IPS-20b (cell line): Measurements from ENCODE around the gene ARHGAP26.

Source experiments
- H3K27ac ChIP-seq: one replicate; pipeline ENCODE4 v1.5.1; 2013; ENCODE audit warnings: low read length
- H3K27me3 ChIP-seq: 2 replicates; pipeline ENCODE4 v1.6.1; 2013; ENCODE audit warnings: mild to moderate bottlenecking, low read length, inconsistent platforms; ENCODE audit not compliant: insufficient read depth
- H3K36me3 ChIP-seq: 2 replicates; pipeline ENCODE4 v1.6.1; 2013; ENCODE audit warnings: low read depth, mild to moderate bottlenecking, inconsistent platforms, low read length, moderate library complexity; ENCODE audit not compliant: insufficient read depth
- H3K4me1 ChIP-seq: 2 replicates; pipeline ENCODE4 v1.6.1; 2013; ENCODE audit warnings: mild to moderate bottlenecking, control low read depth, inconsistent platforms, low read length, moderate library complexity; ENCODE audit not compliant: insufficient read depth
- H3K4me3 ChIP-seq: 2 replicates; pipeline ENCODE4 v1.5.1; 2013; ENCODE audit warnings: mild to moderate bottlenecking, low read length, inconsistent platforms
- H3K9ac ChIP-seq: 2 replicates; pipeline ENCODE4 v1.6.1; 2013; ENCODE audit warnings: low read depth, mild to moderate bottlenecking, inconsistent platforms, low read length, moderate library complexity
- H3K9me3 ChIP-seq: 2 replicates; pipeline ENCODE4 v1.6.1; 2013; ENCODE audit warnings: mild to moderate bottlenecking, low read depth, low read length, inconsistent platforms; ENCODE audit not compliant: insufficient read depth

The ARHGAP26 gene

GRCh38 chr5:142795251-142795650 lies 25.1 kb downstream of the ARHGAP26 start:
- Histone ChIP-seq H3K27me3 (no peaks in the 10 kb centered on the region), H3K36me3 (no peaks in the 10 kb centered on the region), H3K4me1 (peaks cover 6% of the 10 kb centered on the region; the same call in 1 of the 2 replicates), H3K9me3 (no peaks in the 10 kb centered on the region), H3K27ac (no peak overlapping the region), H3K9ac (no peak overlapping the region), H3K4me3 (no peak overlapping the region)

GRCh38 chr5:142796492-142797109 lies 26.4 kb downstream of the ARHGAP26 start:
- no peaks in the 10 kb centered on the region for H3K36me3 ChIP-seq
- H3K27ac ChIP-seq = no peak overlapping the region
- no peaks in the 10 kb centered on the region for H3K27me3 ChIP-seq
- H3K4me1 ChIP-seq = peaks cover 9% of the 10 kb centered on the region; the same call in 1 of the 2 replicates
- no peaks in the 10 kb centered on the region for H3K9me3 ChIP-seq
- no peak overlapping the region for H3K4me3 ChIP-seq
- no peak overlapping the region for H3K9ac ChIP-seq

GRCh38 chr5:142797420-142797819 lies 27.2 kb downstream of the ARHGAP26 start:
- Histone ChIP-seq H3K9ac (no peak overlapping the region), H3K4me1 (peaks cover 13% of the 10 kb centered on the region; the same call in 1 of the 2 replicates), H3K27ac (no peak overlapping the region), H3K4me3 (no peak overlapping the region), H3K27me3 (no peaks in the 10 kb centered on the region), H3K9me3 (no peaks in the 10 kb centered on the region), H3K36me3 (no peaks in the 10 kb centered on the region)

- no peaks in the 10 kb centered on the region for H3K36me3 ChIP-seq
- H3K27me3 ChIP-seq = no peaks in the 10 kb centered on the region
- H3K27ac ChIP-seq = no peak overlapping the region
- H3K4me1 ChIP-seq = peaks cover 13% of the 10 kb centered on the region; the same call in 1 of the 2 replicates
- no peak overlapping the region for H3K9ac ChIP-seq
- H3K9me3 ChIP-seq = no peaks in the 10 kb centered on the region
- H3K4me3 ChIP-seq = no peak overlapping the region
Observed at GRCh38 chr5:142798099-142798770, 28.1 kb downstream of the ARHGAP26 start.

GRCh38 chr5:142800776-142801494 lies 30.8 kb downstream of the ARHGAP26 start:
- Histone ChIP-seq H3K36me3 (no peaks in the 10 kb centered on the region), H3K9me3 (no peaks in the 10 kb centered on the region), H3K4me3 (no peak overlapping the region), H3K27me3 (no peaks in the 10 kb centered on the region), H3K4me1 (peaks cover 13% of the 10 kb centered on the region; the same call in 1 of the 2 replicates), H3K9ac (no peak overlapping the region), H3K27ac (no peak overlapping the region)

GRCh38 chr5:142801495-142801871 lies 31.3 kb downstream of the ARHGAP26 start:
- no peak overlapping the region for H3K9ac ChIP-seq
- peaks cover 13% of the 10 kb centered on the region; the same call in 1 of the 2 replicates for H3K4me1 ChIP-seq
- no peak overlapping the region for H3K4me3 ChIP-seq
- no peaks in the 10 kb centered on the region for H3K36me3 ChIP-seq
- H3K27me3 ChIP-seq = no peaks in the 10 kb centered on the region
- no peak overlapping the region for H3K27ac ChIP-seq
- no peaks in the 10 kb centered on the region for H3K9me3 ChIP-seq

- no peaks in the 10 kb centered on the region for H3K9me3 ChIP-seq
- H3K27ac ChIP-seq = no peak overlapping the region
- peaks cover 13% of the 10 kb centered on the region for H3K4me1 ChIP-seq
- H3K27me3 ChIP-seq = no peaks in the 10 kb centered on the region
- H3K36me3 ChIP-seq = no peaks in the 10 kb centered on the region
- H3K9ac ChIP-seq = no peak overlapping the region
- no peak overlapping the region for H3K4me3 ChIP-seq
Observed at GRCh38 chr5:142803428-142804125, 33.4 kb downstream of the ARHGAP26 start.

GRCh38 chr5:142805339-142805738 lies 35.2 kb downstream of the ARHGAP26 start:
- Histone ChIP-seq H3K27me3 (no peaks in the 10 kb centered on the region), H3K9ac (no peak overlapping the region), H3K4me1 (peaks cover 13% of the 10 kb centered on the region), H3K9me3 (no peaks in the 10 kb centered on the region), H3K4me3 (no peak overlapping the region), H3K36me3 (no peaks in the 10 kb centered on the region), H3K27ac (no peak overlapping the region)

- H3K27ac ChIP-seq = no peak overlapping the region
- H3K27me3 ChIP-seq = no peaks in the 10 kb centered on the region
- no peak overlapping the region for H3K4me3 ChIP-seq
- H3K4me1 ChIP-seq = peaks cover 8% of the 10 kb centered on the region
- H3K9ac ChIP-seq = no peak overlapping the region
- no peaks in the 10 kb centered on the region for H3K9me3 ChIP-seq
- no peaks in the 10 kb centered on the region for H3K36me3 ChIP-seq
Observed at GRCh38 chr5:142806841-142807267, 36.7 kb downstream of the ARHGAP26 start.

- H3K9ac ChIP-seq = no peak overlapping the region
- no peak overlapping the region for H3K27ac ChIP-seq
Observed at GRCh38 chr5:142807372-142807911, 37.3 kb downstream of the ARHGAP26 start.

GRCh38 chr5:142808878-142809598 lies 38.9 kb downstream of the ARHGAP26 start:
- Histone ChIP-seq H3K4me3 (no peak overlapping the region), H3K9me3 (no peaks in the 10 kb centered on the region), H3K27me3 (no peaks in the 10 kb centered on the region), H3K9ac (no peak overlapping the region), H3K27ac (no peak overlapping the region), H3K36me3 (no peaks in the 10 kb centered on the region), H3K4me1 (peaks cover 6% of the 10 kb centered on the region)

More at GRCh38 chr5:142807372-142807911, 37.3 kb downstream of the ARHGAP26 start:
- no peaks in the 10 kb centered on the region for H3K9me3 ChIP-seq
- peaks cover 6% of the 10 kb centered on the region for H3K4me1 ChIP-seq
- H3K36me3 ChIP-seq = no peaks in the 10 kb centered on the region
- H3K4me3 ChIP-seq = no peak overlapping the region
- H3K27me3 ChIP-seq = no peaks in the 10 kb centered on the region
